Activated CD8-positive, alpha-beta memory T cell treated with anti-CD3 and anti-CD28 coated beads for 36 hours (primary cell): Measurements from ENCODE around the gene LSM7. TPM values are rescaled to one million over a fixed set of nuclear protein-coding genes. Genes with fewer than 3 reads are reported as not detected.

Source experiments
- CTCF ChIA-PET: fragments of 350-600 bp; sonication (Branson Sonifier 250); formaldehyde crosslinking; loops from one replicate; lab custom pipeline; 2021; ENCODE audit warnings: antibody characterized with exemption; lab: Charles Lee
- POLR2A ChIA-PET: fragments of 350-600 bp; sonication (Branson Sonifier 250); formaldehyde crosslinking; loops from one replicate; lab custom pipeline; 2021; ENCODE audit warnings: antibody characterized with exemption; lab: Charles Lee
- total RNA-seq, 2 experiments: library from RNA; stranded (reverse); gene quantifications; one replicate each; pipeline ENCODE4 v1.2.3, GENCODE V29; 2021

Gene LSM7
- total RNA-seq, 2 experiments from 2014 or later: 170 to 175 TPM

DNA sequence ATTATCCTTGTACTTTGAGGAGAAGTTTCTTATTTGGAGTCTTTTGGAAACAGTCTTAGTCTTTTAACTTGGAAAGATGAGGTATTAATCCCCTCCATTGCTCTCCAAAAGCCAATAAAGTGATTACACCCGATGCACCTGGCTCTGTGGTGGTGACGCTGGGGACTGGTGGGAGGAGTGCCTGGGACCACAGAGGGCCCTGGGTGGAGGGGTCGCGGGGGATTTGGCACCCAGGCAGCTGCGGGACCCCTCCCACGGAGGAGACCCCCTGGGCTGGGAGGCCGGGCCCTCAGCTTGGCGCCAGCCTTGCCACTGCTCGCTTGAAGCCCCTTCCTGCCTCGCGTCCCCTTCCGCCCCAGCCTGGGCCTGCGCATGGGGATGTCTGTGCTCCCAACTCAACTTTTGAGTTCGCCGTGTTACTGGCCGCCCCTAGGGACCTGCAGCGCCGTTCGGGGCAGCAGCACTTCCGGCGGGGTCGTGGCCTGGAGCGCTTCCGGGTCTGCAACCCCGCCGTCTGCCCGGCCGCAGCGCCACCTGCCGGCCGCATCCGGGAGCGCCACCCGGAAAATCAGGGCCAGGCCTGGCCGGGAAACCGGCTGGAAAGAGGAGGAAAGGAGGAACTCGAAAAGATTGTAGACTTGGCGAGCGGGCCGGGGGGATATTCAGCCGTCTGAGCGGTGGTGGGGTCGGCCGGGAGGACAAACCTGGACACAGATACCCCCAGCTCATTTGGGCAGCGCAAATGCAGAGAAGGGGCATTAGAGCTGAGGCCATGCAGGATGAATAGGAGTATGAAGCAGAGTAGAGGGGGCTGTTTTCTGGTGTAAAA lies 54.8 kb downstream of the LSM7 start:
- ChIA-PET CTCF (interaction anchor here (1.0 to 5.5 kb wide), 11 partner anchors 9 to 117 kb away, joined by 3 to 33 read pairs (median 6); partner anchors contain the start of genes PLEKHJ1 and SF3A2), POLR2A (interaction anchor here (0.6 to 1.5 kb wide), 4 partner anchors 15 to 114 kb away, joined by 3 to 6 read pairs (median 4); no protein-coding TSS in a partner anchor)

Other genes with a start within 250 kb of the LSM7 start
- 100 to 1,000 TPM; 173 to 181 TPM for gene MOB3A, start 232.3 kb downstream of the LSM7 start, total RNA-seq
- 1 to 10 TPM; 7.5 to 8.5 TPM for gene IZUMO4, start 231.7 kb downstream of the LSM7 start, total RNA-seq
- 100 to 1,000 TPM in 1 of 2 experiments, 10 to 100 TPM in 1; 94.2 to 103 TPM for gene AP3D1, start 177.0 kb downstream of the LSM7 start, total RNA-seq
- 10 to 100 TPM; 84.1 to 86.3 TPM for gene DOT1L, start 164.7 kb downstream of the LSM7 start, total RNA-seq
- gene PLEKHJ1, start 92.3 kb downstream of the LSM7 start, total RNA-seq: 10 to 100 TPM; 87.0 to 90.6 TPM
- 100 to 1,000 TPM; 133 to 142 TPM for gene SF3A2, start 91.8 kb downstream of the LSM7 start, total RNA-seq
- 1 to 10 TPM; 5.9 to 6.3 TPM for gene AMH, start 79.3 kb downstream of the LSM7 start, total RNA-seq
- 1 to 10 TPM in 1 of 2 experiments, under 1 TPM in 1; 0.61 to 1.3 TPM for gene JSRP1, start 72.2 kb downstream of the LSM7 start, total RNA-seq
- gene PEAK3, start 46.4 kb downstream of the LSM7 start, total RNA-seq: under 1 TPM in 1 of 2 experiments, not detected in 1; 0.06 TPM
- gene LINGO3, start 20.4 kb downstream of the LSM7 start, total RNA-seq: under 1 TPM; 0.15 to 0.17 TPM
- gene SPPL2B, start 98 bp upstream of the LSM7 start, total RNA-seq: 10 to 100 TPM; 44.5 to 45.0 TPM
- gene TMPRSS9, start 31.7 kb upstream of the LSM7 start, total RNA-seq: not detected
- 100 to 1,000 TPM; 165 to 172 TPM for gene TIMM13, start 99.0 kb upstream of the LSM7 start, total RNA-seq
- 100 to 1,000 TPM; 111 to 112 TPM for gene LMNB2, start 128.4 kb upstream of the LSM7 start, total RNA-seq
- 10 to 100 TPM; 30.8 to 31.6 TPM for gene GADD45B, start 147.5 kb upstream of the LSM7 start, total RNA-seq